Suprapubic skin (tissue), 3 donors: Measurements from ENCODE around the gene LRSAM1.

Experiments
- POLR2A ChIP-seq, 2 donors: fragments of 450-650 bp; IDR thresholded peaks; one replicate each; pipeline ENCODE4 v1.6.1; 2017; ENCODE audit warnings: antibody characterized with exemption in 2 of 2, mild to moderate bottlenecking in 2 of 2, moderate library complexity in 2 of 2
- TF ChIP-seq, protein P1 (sequence below), 2 donors: fragments of 200-600 bp in 1 of 2; fragments of 450-650 bp in 1 of 2; sonication (generic) in 1 of 2; IDR thresholded peaks; one replicate each; pipeline ENCODE4 v1.5.1; 2016 to 2019; ENCODE audit warnings: antibody characterized with exemption in 2 of 2, mild to moderate bottlenecking in 1 of 2, moderate library complexity in 1 of 2

DNA sequence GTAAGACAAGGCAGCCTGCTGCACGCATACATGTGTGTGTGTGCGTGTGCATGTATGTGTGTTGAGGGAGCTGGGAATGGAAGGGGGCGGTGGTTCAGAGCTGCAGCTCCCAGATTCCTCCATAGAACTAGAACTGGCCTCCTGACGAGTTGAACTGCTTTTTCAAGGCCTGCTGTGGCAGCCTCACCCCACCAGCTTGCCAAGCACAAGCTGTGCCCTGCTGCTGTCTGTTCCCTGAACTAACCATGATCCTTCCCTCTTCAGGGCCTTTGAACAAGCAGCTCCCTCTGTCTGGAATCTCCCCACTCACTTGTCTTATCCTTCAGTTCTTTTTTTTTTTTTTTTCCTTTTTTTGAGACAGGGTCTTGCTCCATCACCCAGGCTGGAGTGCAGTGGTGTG lies 22.6 kb downstream of the LRSAM1 start:
- TF ChIP-seq, protein P1, sequence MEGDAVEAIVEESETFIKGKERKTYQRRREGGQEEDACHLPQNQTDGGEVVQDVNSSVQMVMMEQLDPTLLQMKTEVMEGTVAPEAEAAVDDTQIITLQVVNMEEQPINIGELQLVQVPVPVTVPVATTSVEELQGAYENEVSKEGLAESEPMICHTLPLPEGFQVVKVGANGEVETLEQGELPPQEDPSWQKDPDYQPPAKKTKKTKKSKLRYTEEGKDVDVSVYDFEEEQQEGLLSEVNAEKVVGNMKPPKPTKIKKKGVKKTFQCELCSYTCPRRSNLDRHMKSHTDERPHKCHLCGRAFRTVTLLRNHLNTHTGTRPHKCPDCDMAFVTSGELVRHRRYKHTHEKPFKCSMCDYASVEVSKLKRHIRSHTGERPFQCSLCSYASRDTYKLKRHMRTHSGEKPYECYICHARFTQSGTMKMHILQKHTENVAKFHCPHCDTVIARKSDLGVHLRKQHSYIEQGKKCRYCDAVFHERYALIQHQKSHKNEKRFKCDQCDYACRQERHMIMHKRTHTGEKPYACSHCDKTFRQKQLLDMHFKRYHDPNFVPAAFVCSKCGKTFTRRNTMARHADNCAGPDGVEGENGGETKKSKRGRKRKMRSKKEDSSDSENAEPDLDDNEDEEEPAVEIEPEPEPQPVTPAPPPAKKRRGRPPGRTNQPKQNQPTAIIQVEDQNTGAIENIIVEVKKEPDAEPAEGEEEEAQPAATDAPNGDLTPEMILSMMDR (IDR thresholded peaks at IDR 0.05) = no peak
- no peak for TF ChIP-seq POLR2A (IDR thresholded peaks at IDR 0.05)
